Hepatocyte (in vitro differentiated cells): ENCODE measurements around the gene INPP4B. TPM values are rescaled to one million over a fixed set of nuclear protein-coding genes. Genes with fewer than 3 reads are reported as not detected.

ENCODE experiments used
- DNase-seq: peaks from one replicate; pipeline ENCODE4 v3.0.0-alpha.2; 2016; ENCODE audit warnings: low spot score
- H2AFZ ChIP-seq: fragments of 200-600 bp; sonication (generic); 2 replicates; pipeline ENCODE4 v1.6.0; 2016; ENCODE audit warnings: antibody characterized with exemption, mild to moderate bottlenecking
- H3K27ac ChIP-seq: fragments of 200-600 bp; sonication (generic); 2 replicates; pipeline ENCODE4 v1.5.1; 2016; ENCODE audit warnings: mild to moderate bottlenecking
- H3K27me3 ChIP-seq: fragments of 200-600 bp; sonication (generic); 2 replicates; pipeline ENCODE4 v1.6.1; 2016
- H3K36me3 ChIP-seq: fragments of 200-600 bp; sonication (generic); replicated peaks from 2 replicates; pipeline ENCODE4 v1.5.1; 2016; ENCODE audit warnings: low read depth; ENCODE audit not compliant: insufficient read depth
- H3K4me1 ChIP-seq: fragments of 200-600 bp; sonication (generic); 2 replicates; pipeline ENCODE4 v1.5.1; 2016; ENCODE audit warnings: mild to moderate bottlenecking, moderate library complexity; ENCODE audit not compliant: insufficient read depth
- H3K4me2 ChIP-seq: fragments of 200-600 bp; sonication (generic); 2 replicates; pipeline ENCODE4 v1.6.0; 2016
- H3K4me3 ChIP-seq: fragments of 200-600 bp; sonication (generic); 2 replicates; pipeline ENCODE4 v1.5.1; 2016; ENCODE audit warnings: mild to moderate bottlenecking
- H3K79me2 ChIP-seq: fragments of 200-600 bp; sonication (generic); 2 replicates; pipeline ENCODE4 v1.6.0; 2017; ENCODE audit warnings: mild to moderate bottlenecking
- H3K9me2 ChIP-seq: fragments of 200-600 bp; sonication (generic); replicated peaks from 2 replicates; pipeline ENCODE4 v1.6.0; 2017; ENCODE audit warnings: mild to moderate bottlenecking; ENCODE audit not compliant: insufficient read depth
- H3K9me3 ChIP-seq: fragments of 200-600 bp; sonication (generic); 2 replicates; pipeline ENCODE4 v1.5.1; 2016; ENCODE audit warnings: low read depth, mild to moderate bottlenecking
- H4K20me1 ChIP-seq: fragments of 200-600 bp; sonication (generic); 2 replicates; pipeline ENCODE4 v1.6.0; 2016; ENCODE audit warnings: mild to moderate bottlenecking; ENCODE audit not compliant: insufficient read depth, poor library complexity, severe bottlenecking
- EZH2 ChIP-seq: fragments of 200-600 bp; sonication (generic); IDR thresholded peaks from 2 replicates; pipeline ENCODE4 v1.6.1; 2016; ENCODE audit warnings: antibody characterized with exemption, mild to moderate bottlenecking, borderline replicate concordance
- EZH2phosphoT487 ChIP-seq: fragments of 200-600 bp; sonication (generic); IDR thresholded peaks from one replicate; pipeline ENCODE4 v1.6.1; 2018; ENCODE audit warnings: antibody characterized with exemption, mild to moderate bottlenecking, low read depth, moderate library complexity; ENCODE audit not compliant: unreplicated experiment, severe bottlenecking
- WGBS: methylation state at CpG from one replicate; pipeline ENCODE4 v1.1.6; 2016; ENCODE audit warnings: low lambda C conversion rate; ENCODE audit errors: missing lambda C conversion rate; 5-methylcytosine and 5-hydroxymethylcytosine counted together
- polyA plus RNA-seq: library from polyadenylated mRNA; unstranded; fragments of >200 nt; fragmentation: Nextera tagmentation; extraction: Ambion mirVana; gene quantifications from 2 replicates; pipeline ENCODE4 v1.2.1, GENCODE V29; 2016
- total RNA-seq: library from RNA; depleted of rRNA; stranded (reverse); fragments of >200 nt; gene quantifications from 2 replicates; pipeline ENCODE4 v1.2.3, GENCODE V29; 2014
- TF ChIP-seq, protein P1 (sequence below): fragments of 200-600 bp; sonication (generic); IDR thresholded peaks from 2 replicates; pipeline ENCODE4 v1.5.1; 2016; ENCODE audit warnings: antibody characterized with exemption, mild to moderate bottlenecking; ENCODE audit not compliant: poor library complexity

Gene INPP4B
- total and polyA plus RNA-seq, 2 experiments from 2014 or later: 4.2 to 7.1 TPM

DNA sequence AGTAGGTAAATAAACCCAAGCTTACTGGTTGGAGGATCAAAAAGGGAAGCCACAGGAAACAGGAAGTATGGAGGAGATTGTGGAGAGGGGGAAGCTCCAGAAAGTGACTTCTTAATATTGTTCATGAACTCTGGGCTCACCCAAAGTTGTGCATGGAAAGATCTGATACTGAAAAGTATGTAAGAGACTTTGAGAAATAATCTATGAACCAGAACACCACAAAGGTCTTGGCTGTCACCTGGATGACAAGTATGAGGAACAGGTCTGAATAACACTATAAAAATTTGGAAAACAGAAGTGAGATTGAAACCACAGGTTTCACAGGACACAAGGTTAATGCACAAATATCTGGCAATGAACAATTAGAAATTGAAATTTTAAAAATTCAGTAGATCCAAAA lies 567.4 kb downstream of the INPP4B start:
- H3K27me3 ChIP-seq: no peaks in the 10 kb centered on the region
- H3K36me3 ChIP-seq: no peaks in the 10 kb centered on the region
- H3K9me3 ChIP-seq: no peaks in the 10 kb centered on the region
- H2AFZ ChIP-seq: no peak overlapping the region
- no peaks in the 10 kb centered on the region for H3K9me2 ChIP-seq
- H3K27ac ChIP-seq: no peak overlapping the region
- no peak overlapping the region for H3K4me3 ChIP-seq
- no peak for DNase-seq
- no peaks in the 10 kb centered on the region for H3K79me2 ChIP-seq
- H3K4me2 ChIP-seq: no peak overlapping the region
- TF ChIP-seq EZH2 (no peak), EZH2phosphoT487 (no peak)
- TF ChIP-seq, protein P1, sequence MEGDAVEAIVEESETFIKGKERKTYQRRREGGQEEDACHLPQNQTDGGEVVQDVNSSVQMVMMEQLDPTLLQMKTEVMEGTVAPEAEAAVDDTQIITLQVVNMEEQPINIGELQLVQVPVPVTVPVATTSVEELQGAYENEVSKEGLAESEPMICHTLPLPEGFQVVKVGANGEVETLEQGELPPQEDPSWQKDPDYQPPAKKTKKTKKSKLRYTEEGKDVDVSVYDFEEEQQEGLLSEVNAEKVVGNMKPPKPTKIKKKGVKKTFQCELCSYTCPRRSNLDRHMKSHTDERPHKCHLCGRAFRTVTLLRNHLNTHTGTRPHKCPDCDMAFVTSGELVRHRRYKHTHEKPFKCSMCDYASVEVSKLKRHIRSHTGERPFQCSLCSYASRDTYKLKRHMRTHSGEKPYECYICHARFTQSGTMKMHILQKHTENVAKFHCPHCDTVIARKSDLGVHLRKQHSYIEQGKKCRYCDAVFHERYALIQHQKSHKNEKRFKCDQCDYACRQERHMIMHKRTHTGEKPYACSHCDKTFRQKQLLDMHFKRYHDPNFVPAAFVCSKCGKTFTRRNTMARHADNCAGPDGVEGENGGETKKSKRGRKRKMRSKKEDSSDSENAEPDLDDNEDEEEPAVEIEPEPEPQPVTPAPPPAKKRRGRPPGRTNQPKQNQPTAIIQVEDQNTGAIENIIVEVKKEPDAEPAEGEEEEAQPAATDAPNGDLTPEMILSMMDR: no peak
- no peaks in the 10 kb centered on the region for H4K20me1 ChIP-seq
- H3K4me1 ChIP-seq: no peaks in the 10 kb centered on the region

DNA sequence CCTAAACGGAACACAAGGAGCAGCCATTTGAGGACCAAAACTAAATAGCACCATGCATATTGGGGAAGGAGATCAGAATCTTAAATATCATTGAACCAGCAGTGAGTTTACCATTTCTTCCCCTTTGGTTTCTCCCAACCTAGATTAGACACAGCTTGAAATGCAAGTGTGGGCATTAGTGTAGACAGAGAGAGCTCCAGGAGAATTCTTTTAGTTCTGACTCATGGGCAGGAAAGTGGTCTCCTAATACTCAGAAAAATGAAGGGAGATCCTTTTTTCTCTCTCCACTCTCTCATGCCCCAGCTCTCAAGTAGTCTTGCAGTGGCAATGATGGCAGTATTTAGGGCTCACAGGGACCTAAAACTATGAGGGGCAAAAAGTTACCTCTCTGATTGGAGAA lies 567.9 kb downstream of the INPP4B start:
- no peak overlapping the region for H3K27ac ChIP-seq
- H3K36me3 ChIP-seq: no peaks in the 10 kb centered on the region
- H2AFZ ChIP-seq: no peak overlapping the region
- WGBS: 100% methylated on average over 1 of the region's 1 CpG
- H3K4me3 ChIP-seq: no peak overlapping the region
- no peaks in the 10 kb centered on the region for H4K20me1 ChIP-seq
- no peak for DNase-seq
- no peak overlapping the region for H3K4me2 ChIP-seq
- H3K27me3 ChIP-seq: no peaks in the 10 kb centered on the region
- no peak for TF ChIP-seq EZH2
- no peak for TF ChIP-seq EZH2phosphoT487
- TF ChIP-seq, protein P1: no peak
- H3K9me2 ChIP-seq: no peaks in the 10 kb centered on the region
- no peaks in the 10 kb centered on the region for H3K4me1 ChIP-seq
- H3K79me2 ChIP-seq: no peaks in the 10 kb centered on the region
- no peaks in the 10 kb centered on the region for H3K9me3 ChIP-seq

DNA sequence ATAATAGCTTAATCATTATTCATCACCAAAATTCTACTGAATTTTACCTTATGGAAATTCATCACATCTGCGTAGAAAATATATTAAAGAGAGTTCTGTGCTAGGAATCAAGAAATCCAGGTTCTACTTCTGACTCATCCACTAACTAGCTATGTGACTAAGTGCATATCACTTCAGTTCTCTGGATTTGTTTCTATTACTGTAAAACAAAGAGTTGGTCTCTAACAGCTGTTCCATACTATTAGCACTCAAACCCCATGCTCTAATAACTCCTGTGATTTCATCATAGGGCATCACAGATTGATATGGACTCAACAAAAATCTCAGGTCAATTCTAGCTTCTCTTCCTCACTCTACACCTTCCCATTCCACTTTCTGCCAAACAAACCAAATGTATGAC lies 572.0 kb downstream of the INPP4B start:
- H3K36me3 ChIP-seq: no peaks in the 10 kb centered on the region
- H3K27ac ChIP-seq: no peak overlapping the region
- no peak overlapping the region for H2AFZ ChIP-seq
- TF ChIP-seq, protein P1: no peak
- no peak for TF ChIP-seq EZH2
- no peak for TF ChIP-seq EZH2phosphoT487
- no peaks in the 10 kb centered on the region for H3K9me2 ChIP-seq
- DNase-seq: no peak
- no peaks in the 10 kb centered on the region for H3K9me3 ChIP-seq
- H3K4me3 ChIP-seq: no peak overlapping the region
- H3K4me2 ChIP-seq: no peak overlapping the region
- H3K4me1 ChIP-seq: peaks cover 6% of the 10 kb centered on the region
- no peaks in the 10 kb centered on the region for H4K20me1 ChIP-seq
- WGBS: 85% methylated on average over 1 of the region's 1 CpG
- no peaks in the 10 kb centered on the region for H3K79me2 ChIP-seq
- no peaks in the 10 kb centered on the region for H3K27me3 ChIP-seq

DNA sequence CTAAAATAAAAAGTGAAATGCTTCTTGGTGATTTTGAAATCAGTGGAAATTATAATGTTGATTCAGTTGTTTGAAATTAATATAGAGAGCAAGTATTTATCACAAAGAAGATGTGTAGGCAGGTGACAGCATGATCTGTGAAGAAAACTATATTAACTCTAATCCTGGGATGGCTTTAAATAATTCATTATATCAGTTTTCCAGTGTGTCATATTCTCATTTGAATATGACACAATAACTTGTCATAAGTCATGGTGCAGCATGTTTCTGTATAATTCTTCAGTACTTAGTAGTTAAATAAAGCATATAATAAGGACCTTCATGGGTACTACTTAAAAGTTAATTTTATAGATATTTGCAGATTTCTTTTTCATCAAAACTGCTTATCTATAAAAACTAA lies 573.6 kb downstream of the INPP4B start:
- Histone ChIP-seq H3K9me2 (no peaks in the 10 kb centered on the region), H3K79me2 (no peaks in the 10 kb centered on the region), H3K36me3 (no peaks in the 10 kb centered on the region), H2AFZ (no peak overlapping the region), H3K4me1 (peaks cover 6% of the 10 kb centered on the region), H4K20me1 (no peaks in the 10 kb centered on the region), H3K4me2 (no peak overlapping the region), H3K9me3 (no peaks in the 10 kb centered on the region), H3K27ac (no peak overlapping the region), H3K4me3 (no peak overlapping the region), H3K27me3 (no peaks in the 10 kb centered on the region)
- TF ChIP-seq, protein P1: no peak
- no peak for TF ChIP-seq EZH2phosphoT487
- DNase-seq: no peak
